Stimulated activated CD4-positive, alpha-beta T cell treated with anti-CD3 and anti-CD28 coated beads, Interleukin-12 subunit alpha, Interleukin-12 subunit beta, amount 100 ng/mL, for 4 hours (primary cell): ENCODE results near the gene LHFPL2.

ENCODE experiments used
- DNase-seq: peaks from one replicate; pipeline ENCODE4 v3.0.0-alpha.2; 2020

The LHFPL2 gene

GRCh38 chr5:78593465-78593864 is 55.1 kb downstream of the LHFPL2 start:
- no peak for DNase-seq

GRCh38 chr5:78592735-78593386 is 55.7 kb downstream of the LHFPL2 start:
- no peak for DNase-seq

- no peak for DNase-seq
These were observed 56.4 kb downstream of the LHFPL2 start for GRCh38 chr5:78591972-78592700.

- DNase-seq = no peak
These were observed 57.4 kb downstream of the LHFPL2 start for GRCh38 chr5:78591138-78591612.

- DNase-seq = no peak
These were observed 58.6 kb downstream of the LHFPL2 start for GRCh38 chr5:78589923-78590322.

- no peak for DNase-seq
These were observed 60.1 kb downstream of the LHFPL2 start for GRCh38 chr5:78588507-78588906.

GRCh38 chr5:78587775-78588291 is 60.7 kb downstream of the LHFPL2 start:
- DNase-seq = no peak

- DNase-seq = no peak
These were observed 61.3 kb downstream of the LHFPL2 start for GRCh38 chr5:78587081-78587774.

GRCh38 chr5:78586251-78586650 is 62.3 kb downstream of the LHFPL2 start:
- DNase-seq = no peak

- DNase-seq = no peak
These were observed 70.6 kb downstream of the LHFPL2 start for GRCh38 chr5:78578015-78578414.

- no peak for DNase-seq
These were observed 71.3 kb downstream of the LHFPL2 start for GRCh38 chr5:78577071-78577807.

GRCh38 chr5:78576376-78576775 is 72.2 kb downstream of the LHFPL2 start:
- DNase-seq = no peak

GRCh38 chr5:78574731-78575161 is 73.8 kb downstream of the LHFPL2 start:
- DNase-seq = no peak

- no peak for DNase-seq
These were observed 74.4 kb downstream of the LHFPL2 start for GRCh38 chr5:78574131-78574673.

- DNase-seq = no peak
These were observed 75.3 kb downstream of the LHFPL2 start for GRCh38 chr5:78573318-78573717.

- DNase-seq = no peak
These were observed 77.9 kb downstream of the LHFPL2 start for GRCh38 chr5:78570646-78571045.

GRCh38 chr5:78569441-78569840 is 79.1 kb downstream of the LHFPL2 start:
- DNase-seq = no peak

GRCh38 chr5:78568676-78569075 is 79.9 kb downstream of the LHFPL2 start:
- DNase-seq = no peak

- no peak for DNase-seq
These were observed 80.4 kb downstream of the LHFPL2 start for GRCh38 chr5:78568212-78568611.

GRCh38 chr5:78567617-78568016 is 81.0 kb downstream of the LHFPL2 start:
- DNase-seq = no peak

GRCh38 chr5:78566747-78567425 is 81.7 kb downstream of the LHFPL2 start:
- no peak for DNase-seq

- no peak for DNase-seq
These were observed 83.2 kb downstream of the LHFPL2 start for GRCh38 chr5:78565395-78565794.
